SK-N-SH (cell line): Measurements from ENCODE around the gene RREB1. TPM values are rescaled to one million over a fixed set of nuclear protein-coding genes. Genes with fewer than 3 reads are reported as not detected.

Experiments
- CTCF ChIA-PET: fragments of 300-600, 350-600 bp; formaldehyde crosslinking; extraction: SDS; loops from one replicate; lab custom pipeline; 2021; lab: Yijun Ruan, JAX
- POLR2A ChIA-PET: fragments of 350-600 bp; sonication (Branson Sonifier 250); formaldehyde crosslinking; extraction: SDS; loops from one replicate; lab custom pipeline; 2020; ENCODE audit warnings: antibody characterized with exemption, inconsistent platforms; lab: Yijun Ruan, JAX
- DNase-seq: peaks from one replicate; pipeline ENCODE4 v3.0.0; 2012
- H2AFZ ChIP-seq: fragments of 200-600 bp; sonication (generic); 2 replicates; pipeline ENCODE4 v1.8.1; 2016; ENCODE audit warnings: antibody characterized with exemption, mild to moderate bottlenecking, low read depth
- H3F3A ChIP-seq: fragments of 200-600 bp; sonication (generic); replicated peaks from 2 replicates; pipeline ENCODE3; 2016; ENCODE audit warnings: antibody characterized with exemption, mild to moderate bottlenecking; ENCODE audit not compliant: insufficient read depth
- H3K27ac ChIP-seq, 2 experiments: fragments of 200-500 bp in 1 of 2; fragments of 200-600 bp in 1 of 2; sonication (Bioruptor generic) in 1 of 2; sonication (generic), shearing (Covaris generic) in 1 of 2; 2 replicates each; pipeline versions ENCODE4 v1.5.1 to v1.6.1; 2014 to 2016; ENCODE audit warnings: low read depth in 2 of 2, inconsistent platforms in 1 of 2, low read length in 1 of 2, mild to moderate bottlenecking in 1 of 2, mixed read lengths in 1 of 2
- H3K27me3 ChIP-seq: fragments of 200-600 bp; sonication (generic), shearing (Covaris generic); 2 replicates; pipeline ENCODE4 v1.6.1; 2016; ENCODE audit warnings: mixed run types; ENCODE audit not compliant: insufficient read depth
- H3K36me3 ChIP-seq, 2 experiments: fragments of 200-500 bp in 1 of 2; fragments of 200-600 bp in 1 of 2; sonication (Bioruptor generic) in 1 of 2; sonication (generic) in 1 of 2; replicated peaks in 1 of 2; 2 replicates each; pipeline versions ENCODE3 to v1.5.1; 2014 to 2016; ENCODE audit warnings: low read length in 1 of 2, mild to moderate bottlenecking in 1 of 2; ENCODE audit not compliant: insufficient read depth in 2 of 2, control insufficient read depth in 1 of 2
- H3K4me1 ChIP-seq, 2 experiments: fragments of 200-500 bp in 1 of 2; fragments of 200-600 bp in 1 of 2; sonication (Bioruptor generic) in 1 of 2; sonication (generic), shearing (Covaris generic) in 1 of 2; 2 replicates each; pipeline versions ENCODE4 v1.5.1 to v1.6.1; 2014 to 2016; ENCODE audit warnings: low read depth in 1 of 2, low read length in 1 of 2, mixed run types in 1 of 2; ENCODE audit not compliant: insufficient read depth in 2 of 2, control insufficient read depth in 1 of 2
- H3K4me2 ChIP-seq: fragments of 200-600 bp; sonication (generic), shearing (Covaris generic); 2 replicates; pipeline ENCODE4 v1.6.1; 2017; ENCODE audit warnings: mixed run types
- H3K4me3 ChIP-seq, 2 experiments: fragments of 200-500 bp in 1 of 2; fragments of 200-600 bp in 1 of 2; sonication (Bioruptor generic) in 1 of 2; sonication (generic), shearing (Covaris generic) in 1 of 2; 2 replicates each; pipeline versions ENCODE4 v1.5.1 to v1.8.1; 2014 to 2016; ENCODE audit warnings: low read depth in 2 of 2, inconsistent platforms in 1 of 2, low read length in 1 of 2, mild to moderate bottlenecking in 1 of 2, mixed read lengths in 1 of 2, moderate library complexity in 1 of 2
- H3K79me2 ChIP-seq: fragments of 200-600 bp; sonication (generic); 2 replicates; pipeline ENCODE4 v1.8.1; 2017; ENCODE audit warnings: mild to moderate bottlenecking; ENCODE audit not compliant: insufficient read depth
- H3K9ac ChIP-seq: fragments of 200-600 bp; sonication (generic); 2 replicates; pipeline ENCODE4 v1.6.1; 2017; ENCODE audit warnings: mixed run types
- H3K9me2 ChIP-seq: fragments of 200-600 bp; sonication (generic); 2 replicates; pipeline ENCODE4 v1.6.1; 2017; ENCODE audit warnings: mixed run types
- H3K9me3 ChIP-seq: fragments of 200-600 bp; sonication (generic); 2 replicates; pipeline ENCODE4 v1.6.1; 2017; ENCODE audit warnings: mixed run types, mild to moderate bottlenecking, moderate library complexity
- H4K20me1 ChIP-seq: fragments of 200-600 bp; sonication (generic); 2 replicates; pipeline ENCODE4 v1.6.1; 2017; ENCODE audit warnings: mild to moderate bottlenecking, mixed run types; ENCODE audit not compliant: insufficient read depth
- CTCF ChIP-seq: fragments of 200-600 bp; sonication (generic); IDR thresholded peaks from 2 replicates; pipeline ENCODE4 v1.6.1; 2017; ENCODE audit warnings: antibody characterized with exemption, mild to moderate bottlenecking, moderate library complexity
- ELF1 ChIP-seq: IDR thresholded peaks from 2 replicates; pipeline ENCODE4 v1.4.0; 2012
- EP300 ChIP-seq, 2 experiments: IDR thresholded peaks; 2 replicates each; pipeline versions ENCODE4 v1.4.0 to v1.6.1; 2012; ENCODE audit warnings: borderline replicate concordance in 1 of 2, low read depth in 1 of 2, low read length in 1 of 2
- EZH2phosphoT487 ChIP-seq: fragments of 200-600 bp; sonication (generic); IDR thresholded peaks from 2 replicates; pipeline ENCODE4 v1.6.1; 2017; ENCODE audit warnings: low read depth, mixed run types, mild to moderate bottlenecking, antibody characterized with exemption, moderate library complexity, borderline replicate concordance
- FOXJ3 ChIP-seq: sonication (generic); formaldehyde crosslinking; IDR thresholded peaks from 2 replicates; pipeline ENCODE4 v1.5.1; 2020; ENCODE audit warnings: mild to moderate bottlenecking, missing genetic modification reagents
- FOXM1 ChIP-seq: IDR thresholded peaks from 2 replicates; pipeline ENCODE4 v1.4.0; 2012; ENCODE audit warnings: low read depth, mild to moderate bottlenecking
- GABPA ChIP-seq: IDR thresholded peaks from 2 replicates; pipeline ENCODE4 v1.4.0; 2012; ENCODE audit warnings: low read depth, mild to moderate bottlenecking
- GATA2 ChIP-seq: sonication (generic); formaldehyde crosslinking; IDR thresholded peaks from 2 replicates; pipeline ENCODE4 v1.5.0; 2020; ENCODE audit warnings: mild to moderate bottlenecking, missing genetic modification reagents
- JUND ChIP-seq: IDR thresholded peaks from 2 replicates; pipeline ENCODE4 v1.4.0; 2012
- MEF2A ChIP-seq: IDR thresholded peaks from 2 replicates; pipeline ENCODE4 v1.4.0; 2012; ENCODE audit warnings: low read depth, borderline replicate concordance
- NRF1 ChIP-seq: IDR thresholded peaks from 2 replicates; pipeline ENCODE4 v1.6.1; 2012; ENCODE audit warnings: low read depth, mild to moderate bottlenecking, low read length
- POLR2AphosphoS5 ChIP-seq: IDR thresholded peaks from 2 replicates; pipeline ENCODE4 v1.6.1; 2012; ENCODE audit warnings: low read depth, low read length
- RFX5 ChIP-seq: IDR thresholded peaks from 2 replicates; pipeline ENCODE4 v1.6.1; 2012; ENCODE audit warnings: mild to moderate bottlenecking, improper control_type of control experiment, low read length
- RXRA ChIP-seq: IDR thresholded peaks from 2 replicates; pipeline ENCODE4 v1.4.0; 2012; ENCODE audit warnings: low read depth, mild to moderate bottlenecking, borderline replicate concordance
- TAF1 ChIP-seq: IDR thresholded peaks from 2 replicates; pipeline ENCODE4 v1.6.1; 2012; ENCODE audit warnings: low read depth, mild to moderate bottlenecking, low read length, moderate library complexity, borderline replicate concordance
- TCF12 ChIP-seq: IDR thresholded peaks from 2 replicates; pipeline ENCODE4 v1.4.0; 2012
- WGBS: methylation state at CpG from one replicate; pipeline ENCODE4 v1.1.6; 2017; ENCODE audit warnings: low lambda C conversion rate; 5-methylcytosine and 5-hydroxymethylcytosine counted together
- polyA plus RNA-seq, 3 experiments: library from polyadenylated mRNA; depleted of rRNA; stranded (reverse); fragments of >200 nt; gene quantifications; 2 replicates each; pipeline ENCODE4 v1.2.3, GENCODE V29; 2012
- TF ChIP-seq, protein P1 (sequence below): IDR thresholded peaks from 2 replicates; pipeline ENCODE4 v1.4.0; 2012; ENCODE audit warnings: low read depth, borderline replicate concordance
- TF ChIP-seq, protein P2 (sequence below): fragments of 150-350 bp; IDR thresholded peaks from 2 replicates; pipeline ENCODE4 v1.6.1; 2016; ENCODE audit warnings: mild to moderate bottlenecking, low read depth, low read length
- TF ChIP-seq, protein P3 (sequence below): IDR thresholded peaks from 2 replicates; pipeline ENCODE4 v1.4.0; 2012; ENCODE audit warnings: low read depth, borderline replicate concordance
- TF ChIP-seq, protein P4 (sequence below): IDR thresholded peaks from 2 replicates; pipeline ENCODE4; 2012

The RREB1 gene
- polyA plus RNA-seq, 1 of the 3 experiments (the other 2 are of a cell fraction) = 2.0 TPM

- H3K9me2 ChIP-seq = no peaks in the 10 kb centered on the region
- no peak overlapping the region for H3K9ac ChIP-seq
- peaks cover 39% of the 10 kb centered on the region for H4K20me1 ChIP-seq
- H3K4me3 ChIP-seq = no peak overlapping the region
- 77% methylated on average over 5 of the region's 6 CpGs for WGBS
- no peaks in the 10 kb centered on the region for H3K9me3 ChIP-seq
- H2AFZ ChIP-seq = no peak overlapping the region
- H3K27ac ChIP-seq = no peak overlapping the region
- ChIA-PET POLR2A (no interaction called here), CTCF (interaction anchor here (0.9 to 1.0 kb wide), 3 partner anchors 12 to 493 kb away, joined by 3 read pairs; no protein-coding TSS in a partner anchor)
- H3K79me2 ChIP-seq = peaks cover 72% of the 10 kb centered on the region
- no peak overlapping the region for H3K4me2 ChIP-seq
- no peaks in the 10 kb centered on the region for H3K27me3 ChIP-seq
- TF ChIP-seq EP300 (IDR thresholded peaks at IDR 0.05; ENCODE audit: borderline replicate concordance in 1 of 2, low read depth in 1 of 2, low read length in 1 of 2) (no peak), TCF12 (no peak), RFX5 (no peak), CTCF (no peak), ELF1 (no peak), TAF1 (no peak), POLR2AphosphoS5 (no peak), MEF2A (no peak), FOXM1 (no peak), NRF1 (no peak), GATA2 (CRISPR knock-in tag) (no peak), EZH2phosphoT487 (no peak), GABPA (no peak), JUND (no peak), FOXJ3 (CRISPR knock-in tag) (no peak), RXRA (no peak)
- TF ChIP-seq, protein P1, sequence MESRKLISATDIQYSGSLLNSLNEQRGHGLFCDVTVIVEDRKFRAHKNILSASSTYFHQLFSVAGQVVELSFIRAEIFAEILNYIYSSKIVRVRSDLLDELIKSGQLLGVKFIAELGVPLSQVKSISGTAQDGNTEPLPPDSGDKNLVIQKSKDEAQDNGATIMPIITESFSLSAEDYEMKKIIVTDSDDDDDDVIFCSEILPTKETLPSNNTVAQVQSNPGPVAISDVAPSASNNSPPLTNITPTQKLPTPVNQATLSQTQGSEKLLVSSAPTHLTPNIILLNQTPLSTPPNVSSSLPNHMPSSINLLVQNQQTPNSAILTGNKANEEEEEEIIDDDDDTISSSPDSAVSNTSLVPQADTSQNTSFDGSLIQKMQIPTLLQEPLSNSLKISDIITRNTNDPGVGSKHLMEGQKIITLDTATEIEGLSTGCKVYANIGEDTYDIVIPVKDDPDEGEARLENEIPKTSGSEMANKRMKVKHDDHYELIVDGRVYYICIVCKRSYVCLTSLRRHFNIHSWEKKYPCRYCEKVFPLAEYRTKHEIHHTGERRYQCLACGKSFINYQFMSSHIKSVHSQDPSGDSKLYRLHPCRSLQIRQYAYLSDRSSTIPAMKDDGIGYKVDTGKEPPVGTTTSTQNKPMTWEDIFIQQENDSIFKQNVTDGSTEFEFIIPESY = no peak
- TF ChIP-seq, protein P2, sequence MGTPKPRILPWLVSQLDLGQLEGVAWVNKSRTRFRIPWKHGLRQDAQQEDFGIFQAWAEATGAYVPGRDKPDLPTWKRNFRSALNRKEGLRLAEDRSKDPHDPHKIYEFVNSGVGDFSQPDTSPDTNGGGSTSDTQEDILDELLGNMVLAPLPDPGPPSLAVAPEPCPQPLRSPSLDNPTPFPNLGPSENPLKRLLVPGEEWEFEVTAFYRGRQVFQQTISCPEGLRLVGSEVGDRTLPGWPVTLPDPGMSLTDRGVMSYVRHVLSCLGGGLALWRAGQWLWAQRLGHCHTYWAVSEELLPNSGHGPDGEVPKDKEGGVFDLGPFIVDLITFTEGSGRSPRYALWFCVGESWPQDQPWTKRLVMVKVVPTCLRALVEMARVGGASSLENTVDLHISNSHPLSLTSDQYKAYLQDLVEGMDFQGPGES = no peak
- TF ChIP-seq, protein P3, sequence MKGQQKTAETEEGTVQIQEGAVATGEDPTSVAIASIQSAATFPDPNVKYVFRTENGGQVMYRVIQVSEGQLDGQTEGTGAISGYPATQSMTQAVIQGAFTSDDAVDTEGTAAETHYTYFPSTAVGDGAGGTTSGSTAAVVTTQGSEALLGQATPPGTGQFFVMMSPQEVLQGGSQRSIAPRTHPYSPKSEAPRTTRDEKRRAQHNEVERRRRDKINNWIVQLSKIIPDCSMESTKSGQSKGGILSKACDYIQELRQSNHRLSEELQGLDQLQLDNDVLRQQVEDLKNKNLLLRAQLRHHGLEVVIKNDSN = no peak
- TF ChIP-seq, protein P4, sequence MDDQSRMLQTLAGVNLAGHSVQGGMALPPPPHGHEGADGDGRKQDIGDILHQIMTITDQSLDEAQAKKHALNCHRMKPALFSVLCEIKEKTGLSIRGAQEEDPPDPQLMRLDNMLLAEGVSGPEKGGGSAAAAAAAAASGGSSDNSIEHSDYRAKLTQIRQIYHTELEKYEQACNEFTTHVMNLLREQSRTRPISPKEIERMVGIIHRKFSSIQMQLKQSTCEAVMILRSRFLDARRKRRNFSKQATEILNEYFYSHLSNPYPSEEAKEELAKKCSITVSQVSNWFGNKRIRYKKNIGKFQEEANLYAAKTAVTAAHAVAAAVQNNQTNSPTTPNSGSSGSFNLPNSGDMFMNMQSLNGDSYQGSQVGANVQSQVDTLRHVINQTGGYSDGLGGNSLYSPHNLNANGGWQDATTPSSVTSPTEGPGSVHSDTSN = no peak
- no peaks in the 10 kb centered on the region for H3K36me3 ChIP-seq
- peaks cover 7% of the 10 kb centered on the region for H3F3A ChIP-seq
- H3K4me1 ChIP-seq = peaks cover 6 to 27% of the 10 kb centered on the region in 2 experiments; a peak in 3 of 4 replicates
- no peak for DNase-seq
Measured at GRCh38 chr6:7170117-7170732, 62.5 kb downstream of the RREB1 start.
